Epidermal melanocyte (primary cell): ENCODE results near the gene LDLRAD3.
A peak's percentile ranks its signal among the peaks of the same experiment; 100 is the strongest.

ENCODE experiments used
- DNase-seq: peaks from one replicate; pipeline ENCODE4 v3.0.0; 2011; ENCODE audit warnings: low spot score; ENCODE audit not compliant: insufficient read length

Gene LDLRAD3

DNA sequence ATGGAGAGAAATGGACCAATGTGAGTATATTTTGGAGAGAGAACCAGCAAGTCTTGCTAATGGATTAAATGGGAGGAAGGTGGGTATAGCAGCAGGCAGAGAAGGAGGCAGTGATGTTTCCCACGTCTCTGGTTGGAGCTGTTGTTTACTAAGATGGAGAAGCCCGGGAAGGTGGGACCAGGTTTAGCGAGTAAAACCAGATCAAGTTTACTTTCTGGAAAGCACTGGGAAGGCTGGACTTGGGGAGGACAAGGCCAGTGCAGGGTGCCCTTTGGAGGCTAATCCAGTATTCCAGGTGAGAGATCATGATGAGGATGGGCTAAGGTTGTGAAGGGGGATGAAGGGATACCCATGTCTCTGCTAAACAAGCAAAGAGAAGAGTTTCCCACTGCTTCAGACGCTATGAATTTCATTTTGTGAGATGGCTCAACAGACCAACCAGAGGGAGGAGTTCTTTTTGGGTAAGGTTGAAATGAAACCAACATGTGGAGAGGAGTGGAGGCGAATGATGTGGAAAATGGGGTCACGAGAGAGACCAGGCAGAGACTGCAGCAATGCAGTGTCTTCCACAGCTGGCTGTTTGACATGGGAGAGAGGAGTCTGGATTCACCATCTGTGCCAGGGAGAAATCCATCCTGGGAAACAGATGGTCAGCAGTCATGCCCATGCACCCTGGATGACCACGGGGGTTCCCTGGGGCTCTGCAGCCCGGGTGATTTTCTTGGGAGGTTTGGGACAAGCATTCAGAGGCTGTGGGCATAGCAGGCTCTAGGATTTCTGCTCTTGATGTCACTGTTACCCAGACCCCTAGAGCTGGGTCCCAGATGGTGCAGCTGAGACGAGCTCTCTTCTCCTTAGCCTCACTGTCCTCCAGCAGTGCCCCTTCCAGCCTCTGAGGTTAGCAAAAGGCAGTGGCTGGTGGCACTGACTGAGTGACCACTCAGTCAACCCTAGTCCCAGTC, 320.4 kb downstream of the LDLRAD3 start:
- DNase-seq: no peak

DNA sequence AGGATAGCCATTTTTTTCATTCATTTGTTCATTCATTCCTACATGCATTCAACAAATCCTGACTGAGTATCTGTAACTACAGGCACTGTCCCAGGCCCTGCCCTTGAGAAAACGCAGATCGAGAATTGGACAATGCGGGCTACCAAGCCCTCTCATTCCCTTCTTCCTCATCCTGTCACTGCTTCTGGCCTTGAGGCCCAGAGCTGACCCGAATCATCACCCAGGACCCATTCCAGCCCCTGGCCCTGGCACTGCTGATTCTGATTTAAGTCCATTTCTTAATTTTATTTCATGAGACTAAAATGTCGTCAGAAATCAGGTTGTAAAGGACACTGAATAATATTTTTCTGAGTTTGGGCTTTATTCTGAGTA, 321.1 kb downstream of the LDLRAD3 start:
- DNase-seq: no peak

DNA sequence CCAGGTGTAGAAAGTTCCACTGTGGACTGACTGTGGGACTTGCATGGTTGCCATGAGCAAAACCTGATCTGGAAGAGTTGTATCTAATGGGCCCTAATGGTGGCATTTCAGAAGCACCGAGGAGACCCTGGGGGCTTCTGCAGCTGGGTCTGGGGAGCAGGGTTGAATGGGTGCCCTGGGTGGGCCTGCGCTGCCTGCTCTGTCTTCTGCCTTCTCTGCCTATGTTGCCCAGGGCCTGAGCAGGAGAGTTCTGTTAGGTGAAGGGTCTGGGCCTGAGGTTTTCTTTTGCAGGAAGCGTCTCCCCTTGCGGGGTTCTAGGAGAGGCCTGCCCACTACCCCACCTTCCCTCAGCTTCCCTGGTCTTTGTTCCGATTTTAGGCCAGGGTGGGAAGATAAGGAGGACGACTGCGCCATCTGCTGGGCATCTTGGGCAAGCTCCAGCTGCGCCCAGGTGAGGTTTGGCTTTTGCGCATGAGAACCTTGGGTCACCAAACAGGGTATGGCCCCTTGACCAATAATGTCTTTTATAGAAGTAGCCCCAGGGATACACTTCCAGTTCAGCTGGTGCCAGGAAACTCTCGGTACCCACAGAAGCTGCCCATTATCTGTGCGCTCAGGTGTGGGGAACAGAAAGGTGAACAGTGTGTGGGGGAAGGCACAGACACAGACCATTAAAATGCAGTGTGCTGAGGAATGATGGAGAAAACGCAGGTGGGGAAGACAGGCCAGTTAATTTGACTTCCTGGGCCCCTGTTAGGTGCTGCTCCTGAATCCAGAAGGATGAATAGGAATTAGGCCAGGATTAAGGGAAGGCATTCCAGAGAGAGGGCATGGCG, 322.1 kb downstream of the LDLRAD3 start:
- DNase-seq: peak; percentile 64

DNA sequence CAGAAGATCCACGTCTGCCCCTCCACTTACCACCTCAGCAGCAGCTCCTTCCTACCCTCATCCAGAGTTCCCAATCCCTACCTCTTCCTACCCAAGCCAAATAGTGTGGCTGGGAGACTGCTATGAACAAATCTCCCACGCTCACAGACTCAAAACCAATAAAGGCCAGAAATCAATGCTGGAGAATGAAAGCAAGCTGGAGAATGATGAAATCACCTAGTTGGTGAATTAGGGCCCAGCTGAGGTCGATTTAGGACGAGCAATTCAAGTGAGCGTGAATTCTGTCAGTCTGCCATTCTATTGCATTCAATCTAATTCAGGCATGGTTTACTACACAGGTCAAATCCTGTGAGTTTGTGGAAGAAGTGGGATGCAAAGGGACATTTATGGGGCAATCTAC, 322.9 kb downstream of the LDLRAD3 start:
- DNase-seq: no peak

DNA sequence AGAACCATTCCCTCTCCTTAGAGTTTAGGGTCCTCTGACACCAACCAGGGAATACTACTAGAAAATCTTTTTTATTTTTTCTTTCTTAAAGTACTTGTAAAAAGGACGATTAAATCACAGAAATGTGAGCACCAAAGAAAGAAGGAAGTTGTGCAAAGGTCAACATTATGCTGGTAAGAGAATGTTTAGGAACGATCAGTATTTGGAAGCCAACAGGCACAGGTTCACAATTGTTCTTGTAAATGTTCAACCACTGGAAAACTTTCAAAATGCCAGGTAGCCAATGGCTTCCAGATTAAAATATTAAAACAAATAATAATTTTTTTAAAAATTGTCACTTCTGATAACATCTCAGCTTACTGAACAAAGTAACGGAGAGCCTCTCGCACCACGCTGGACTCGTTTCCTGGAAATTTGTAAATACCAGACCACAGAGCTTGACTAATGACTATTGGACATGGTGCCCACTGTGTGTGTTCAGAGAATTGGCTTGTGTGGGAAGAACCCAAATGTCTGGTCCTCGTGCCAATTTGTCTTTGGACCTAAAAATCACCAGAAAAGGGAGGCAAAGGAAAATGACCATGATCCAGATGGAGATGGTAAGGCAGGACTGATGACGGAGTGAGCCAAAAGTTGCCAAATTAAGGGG, 324.6 kb downstream of the LDLRAD3 start:
- DNase-seq: no peak

DNA sequence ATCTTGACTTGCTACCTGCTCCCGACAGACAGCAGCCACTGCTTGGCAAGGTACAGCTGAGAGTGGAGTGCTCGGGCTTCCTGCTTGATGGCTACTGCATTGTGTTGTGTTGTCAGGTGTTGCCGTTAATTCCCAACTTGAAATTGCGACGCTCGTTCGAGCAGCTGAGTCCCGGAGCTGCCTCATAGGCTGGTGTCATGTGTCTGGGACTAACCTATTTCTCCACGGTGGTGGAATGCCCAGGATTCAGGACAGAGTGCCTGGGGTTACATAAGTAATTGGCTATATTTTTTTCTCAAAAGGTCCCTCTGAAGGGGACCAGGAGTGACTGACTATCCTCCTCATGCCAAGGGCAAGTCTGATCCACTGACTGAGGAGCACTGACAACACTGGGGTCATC, 326.8 kb downstream of the LDLRAD3 start:
- no peak for DNase-seq

DNA sequence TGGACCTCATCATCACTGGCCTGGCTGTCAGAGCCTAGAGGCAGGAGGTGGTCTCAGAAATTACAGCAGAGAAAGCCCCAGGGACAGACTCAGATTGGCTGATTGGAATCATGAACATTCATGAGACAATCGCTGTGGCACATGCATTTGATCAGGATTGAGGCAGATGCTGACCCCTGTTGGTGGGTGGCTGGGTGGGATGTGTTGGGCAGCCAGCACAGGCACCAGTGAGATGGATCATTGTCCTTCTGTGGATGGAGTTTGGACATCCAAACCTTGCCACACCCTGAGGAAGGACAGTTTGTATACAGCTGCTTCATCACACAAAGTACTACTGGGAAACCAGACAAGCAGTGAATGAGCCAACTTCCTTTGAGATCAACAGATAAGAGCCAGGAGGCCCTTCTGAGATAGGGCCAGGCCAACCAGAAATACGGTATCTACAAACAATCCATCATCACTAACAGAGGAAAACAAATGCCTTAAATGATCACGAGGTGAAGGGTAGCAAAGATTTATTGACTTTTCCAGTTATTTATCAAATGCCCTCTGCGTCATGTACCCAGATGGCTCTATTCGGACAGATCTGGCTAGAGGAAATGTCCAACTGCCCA, 328.0 kb downstream of the LDLRAD3 start:
- DNase-seq: no peak

DNA sequence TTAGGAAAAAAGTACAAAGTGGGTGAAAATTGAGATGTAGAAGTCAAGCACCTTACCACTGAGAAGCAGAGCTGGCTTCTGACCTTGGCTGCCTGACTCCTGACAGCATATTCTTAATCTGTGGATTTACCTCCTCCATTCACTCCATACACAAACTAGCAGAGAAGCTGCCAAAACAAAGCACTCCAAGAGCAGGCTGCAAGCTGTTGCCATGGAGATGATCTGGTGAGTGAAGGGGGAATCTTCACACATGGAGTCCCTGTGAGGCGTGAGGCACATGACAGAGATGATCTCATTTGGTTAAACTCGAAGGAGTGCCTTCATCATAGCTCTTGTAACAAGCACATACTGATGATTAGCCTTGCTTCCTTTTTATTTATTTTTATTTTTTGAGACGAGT, 329.2 kb downstream of the LDLRAD3 start:
- no peak for DNase-seq

DNA sequence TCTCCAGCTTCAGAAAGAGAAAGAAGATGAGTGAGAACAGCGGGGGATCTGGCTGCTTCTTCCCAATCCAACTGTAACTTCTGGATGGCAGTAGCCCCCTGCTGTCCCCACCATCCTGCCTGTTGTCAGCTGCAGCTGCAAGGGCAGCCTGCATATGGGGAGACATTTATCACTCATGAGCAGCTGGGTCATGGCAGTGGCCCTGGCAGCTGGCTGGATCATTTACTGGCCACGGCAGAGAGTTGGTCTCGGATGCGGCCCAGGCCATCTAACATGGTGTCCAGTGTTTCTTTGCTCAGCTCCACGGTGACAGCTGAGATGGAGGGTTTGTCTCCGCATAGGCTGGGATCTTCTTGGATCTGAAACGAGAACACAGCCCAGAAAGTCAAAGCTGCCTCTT, 330.6 kb downstream of the LDLRAD3 start:
- no peak for DNase-seq

DNA sequence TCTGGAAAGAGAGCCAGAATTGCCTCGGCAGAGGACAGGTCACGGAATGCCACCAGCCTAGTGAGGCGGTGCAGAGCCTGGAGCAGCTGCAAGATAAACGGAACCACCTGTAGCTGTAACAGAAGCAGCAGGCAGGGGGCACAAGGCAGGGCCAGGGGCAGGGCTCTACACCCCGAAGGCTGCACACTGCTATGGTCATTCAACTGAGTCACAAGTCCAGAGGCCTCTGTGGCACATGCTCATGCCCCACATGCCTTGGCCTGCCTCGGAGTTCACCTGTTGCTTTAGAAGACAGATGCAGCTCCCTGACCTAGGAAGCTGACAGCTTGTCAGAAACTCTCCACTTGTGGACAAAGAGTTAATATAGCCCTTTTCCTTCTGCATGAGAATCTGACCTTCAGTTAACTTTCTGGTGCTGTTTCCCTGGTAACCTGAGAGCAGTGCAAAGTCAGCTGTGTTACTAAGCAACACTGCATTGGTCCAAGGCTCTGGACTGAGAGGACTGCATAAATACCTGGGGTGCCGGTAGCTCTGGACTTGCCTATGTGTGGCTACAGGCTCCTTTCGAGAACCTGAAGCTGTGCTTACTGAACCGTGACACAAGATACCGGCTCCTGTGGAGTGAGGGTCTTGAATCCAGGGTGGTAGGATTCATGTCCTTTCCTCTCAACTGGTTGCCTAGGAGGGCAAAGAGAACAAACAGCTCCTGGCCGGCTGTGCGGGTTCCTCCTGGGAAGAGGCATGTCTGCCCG, 334.8 kb downstream of the LDLRAD3 start:
- DNase-seq: no peak

DNA sequence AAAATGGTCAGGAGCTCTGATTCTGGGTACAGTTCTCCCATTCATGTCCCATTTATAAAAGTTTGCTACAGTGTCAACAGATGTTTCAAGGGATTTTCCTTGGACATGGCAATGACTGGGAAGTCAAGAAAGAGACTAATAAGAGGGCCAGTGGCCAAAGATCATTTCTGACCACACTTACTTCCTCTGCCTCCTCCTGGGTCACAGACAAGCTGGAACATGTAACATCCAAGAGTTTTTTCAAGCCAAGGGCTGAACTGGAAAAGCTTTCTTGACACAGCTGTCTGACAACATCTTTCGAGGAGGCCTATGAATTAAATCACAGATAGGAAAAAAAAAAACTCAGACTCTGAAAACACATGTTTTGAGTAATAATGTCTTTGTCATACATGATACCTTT, 336.7 kb downstream of the LDLRAD3 start:
- DNase-seq: no peak
